Psoas muscle (tissue), 8 donors: ENCODE results near the gene LHPP. TPM values are rescaled to one million over a fixed set of nuclear protein-coding genes. Genes with fewer than 3 reads are reported as not detected.

Source experiments
- ATAC-seq, 4 donors: fragments of 200-7000 bp; cut with Tn5 transposase; one replicate each; pipeline ENCODE4 v1.9.1; 2020; ENCODE audit warnings: moderate library complexity in 3 of 4, mild to moderate bottlenecking in 2 of 4
- DNase-seq, 2 donors: peaks; one replicate each; pipeline ENCODE4 v3.0.0-alpha.2; 2020
- H3K27ac ChIP-seq: fragments of 200-600 bp; one replicate; pipeline ENCODE4 v1.8.0; 2022
- H3K27me3 ChIP-seq, 3 donors: fragments of 200-600 bp in 1 of 3; one replicate each; pipeline versions ENCODE4 v1.6.1 to v1.8.0; 2013 to 2022; ENCODE audit warnings: low read length in 2 of 3, mild to moderate bottlenecking in 2 of 3, moderate library complexity in 1 of 3; ENCODE audit not compliant: insufficient read depth in 3 of 3
- H3K36me3 ChIP-seq, 2 donors: fragments of 200-600 bp in 1 of 2; one replicate each; pipeline versions ENCODE4 v1.6.1 to v1.8.0; 2013 to 2022; ENCODE audit warnings: low read depth in 1 of 2, mild to moderate bottlenecking in 1 of 2, moderate library complexity in 1 of 2; ENCODE audit not compliant: insufficient read depth in 1 of 2
- H3K4me1 ChIP-seq: fragments of 200-600 bp; one replicate; pipeline ENCODE4 v1.8.0; 2022
- H3K4me3 ChIP-seq: fragments of 200-600 bp; one replicate; pipeline ENCODE4 v1.8.0; 2022; ENCODE audit warnings: mild to moderate bottlenecking
- H3K9me3 ChIP-seq: fragments of 200-600 bp; one replicate; pipeline ENCODE4 v1.8.0; 2022
- CTCF ChIP-seq: fragments of 200-600 bp; IDR thresholded peaks from one replicate; pipeline ENCODE4 v1.8.0; 2022; ENCODE audit warnings: antibody characterized with exemption
- WGBS, 3 donors: extraction: QIAGEN DNeasy Blood & Tissue Kit; methylation state at CpG; one replicate each; pipeline versions ENCODE4 v1.1.6 to v1.1.7; 2013; 5-methylcytosine and 5-hydroxymethylcytosine counted together
- intact Hi-C, 2 donors: fragments of 100-400 bp; cut with DNase I; formaldehyde crosslinking; loops; one replicate each; pipeline versions ENCODE4 v1.11.0 to v1.14.2; 2022
- polyA plus RNA-seq, 3 donors: library from polyadenylated mRNA; stranded (reverse); fragments of 200-250 nt; gene quantifications; one replicate each; pipeline ENCODE4 v1.2.3, GENCODE V29; 2013
- total RNA-seq, 4 donors: library from RNA; stranded (reverse); fragmentation: NEBNext Ultra II Directional in 2 of 4; extraction: Animal tissue kit (Norgen Biotek cat#: 25700) in 2 of 4; gene quantifications; one replicate each; pipeline versions ENCODE4 v1.2.1 to v1.2.4, GENCODE V29; 2021 to 2023
- donor health status: healthy with polysubstance abuse.
- donor health status: DM: no; HTN: no; CAD: no; lungs with moderate emphysema.
- donor health status: Bipolar disorder and iron deficiency.
- donor health status: healthy.
- donor health status: DM: yes; HTN: yes; CAD: no.
- donor health status: DM: no; HTN: no; CAD: no.
- donor health status: DM: no; HTN: no; CAD: no.
- donor health status: DM: yes; HTN: yes; CAD: no.

Gene LHPP
- total and polyA plus RNA-seq, 7 donors = 4.7 to 12.8 (median 6.1) TPM

DNA sequence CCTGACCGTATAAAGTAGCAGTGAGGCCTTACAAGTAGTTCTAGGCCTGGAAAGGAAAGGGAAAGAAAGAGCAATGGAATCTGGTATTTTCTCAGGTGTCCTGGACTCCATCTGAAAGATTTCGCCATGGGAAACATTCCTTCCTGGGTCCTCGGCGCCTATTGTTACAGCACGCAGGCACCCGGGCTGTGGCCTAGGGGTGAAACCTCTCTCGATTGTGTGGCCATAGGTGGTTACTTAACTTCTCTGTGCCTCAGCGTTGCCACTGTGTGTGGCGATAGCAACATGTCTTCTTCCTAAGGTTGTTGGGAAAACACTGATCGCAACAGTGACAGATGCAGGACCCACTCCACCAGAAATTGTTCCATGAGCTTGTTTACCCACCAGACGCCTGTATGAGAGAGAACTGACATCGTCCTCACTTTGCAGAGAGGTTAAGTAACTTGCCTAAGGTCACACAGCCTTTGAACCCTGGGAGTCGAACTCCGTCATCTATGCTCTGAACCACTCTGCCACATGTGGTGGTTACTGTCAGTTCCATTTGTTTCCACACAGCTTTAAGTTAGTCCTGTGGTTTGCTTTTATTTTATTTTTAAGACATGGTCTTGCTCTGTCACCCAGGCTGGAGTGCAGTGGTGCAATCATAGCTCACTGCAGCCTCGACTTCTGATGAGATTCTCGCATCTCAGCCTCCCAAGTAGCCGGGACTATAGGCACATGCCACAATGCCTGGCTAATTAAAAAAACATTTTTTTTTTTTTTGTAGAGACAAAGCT lies 73.4 kb downstream of the LHPP start:
- H3K4me3 ChIP-seq = no peak overlapping the region
- no peaks in the 10 kb centered on the region for H3K9me3 ChIP-seq
- no peak overlapping the region for H3K27ac ChIP-seq
- no peaks in the 10 kb centered on the region for H3K4me1 ChIP-seq
- 92 to 95% (median 93%) methylated on average over 17 of the region's 17 CpGs for WGBS, 3 donors
- H3K36me3 ChIP-seq = no peaks in the 10 kb centered on the region
- intact Hi-C loops = loop anchor here (5.0 kb wide), 3 partner anchors 32 to 217 kb away; no protein-coding TSS in a partner anchor
- TF ChIP-seq CTCF = no peak
- ATAC-seq = no peak
- H3K27me3 ChIP-seq = no peaks in the 10 kb centered on the region
- DNase-seq = no peak

GRCh38 chr10:124535731-124536495 lies 74.3 kb downstream of the LHPP start:
- Histone ChIP-seq H3K27ac (no peak overlapping the region), H3K9me3 (no peaks in the 10 kb centered on the region), H3K27me3 (no peaks in the 10 kb centered on the region), H3K36me3 (no peaks in the 10 kb centered on the region), H3K4me1 (peaks cover 4% of the 10 kb centered on the region), H3K4me3 (no peak overlapping the region)
- no peak for TF ChIP-seq CTCF
- DNase-seq = peak in 1 of 2 donors; percentile 51
- intact Hi-C loops = no loop called here
- ATAC-seq = no peak
- 59 to 71% (median 64%) methylated on average over 18 of the region's 18 CpGs for WGBS, 3 donors

- no peak for DNase-seq
- intact Hi-C loops = no loop called here
These were observed 75.0 kb downstream of the LHPP start for GRCh38 chr10:124536496-124537050.

GRCh38 chr10:124537166-124537725 lies 75.6 kb downstream of the LHPP start:
- intact Hi-C loops = no loop called here
- no peaks in the 10 kb centered on the region for H3K9me3 ChIP-seq
- H3K4me1 ChIP-seq = peaks cover 4% of the 10 kb centered on the region
- TF ChIP-seq CTCF = no peak
- no peak overlapping the region for H3K27ac ChIP-seq
- no peaks in the 10 kb centered on the region for H3K36me3 ChIP-seq
- no peak overlapping the region for H3K4me3 ChIP-seq
- WGBS, 3 donors = 90 to 96% (median 94%) methylated on average over 16 to 18 of the region's 18 CpGs
- no peaks in the 10 kb centered on the region for H3K27me3 ChIP-seq
- ATAC-seq = no peak
- DNase-seq = no peak

More at GRCh38 chr10:124536496-124537050, 75.0 kb downstream of the LHPP start:
- no peaks in the 10 kb centered on the region for H3K36me3 ChIP-seq
- H3K27me3 ChIP-seq = no peaks in the 10 kb centered on the region
- ATAC-seq = no peak
- TF ChIP-seq CTCF = no peak
- no peaks in the 10 kb centered on the region for H3K9me3 ChIP-seq
- 75 to 78% (median 75%) methylated on average over 5 of the region's 5 CpGs for WGBS, 3 donors
- H3K27ac ChIP-seq = no peak overlapping the region
- H3K4me3 ChIP-seq = no peak overlapping the region
- H3K4me1 ChIP-seq = peaks cover 4% of the 10 kb centered on the region
